Measurements from ENCODE around the gene FHOD1.

- TF ChIP-seq CTCF (IDR thresholded peaks at IDR 0.05) (no peak), POLR2A (IDR thresholded peaks at IDR 0.05) (no peak)
Observed at GRCh38 chr16:67202956-67203493, 44.3 kb downstream of the FHOD1 start.
